ENCODE measurements around the gene VSX1.
A peak's percentile ranks its signal among the peaks of the same experiment; 100 is the strongest.

VSX1 gene

GRCh38 chr20:25038591-25039015 lies 43.3 kb downstream of the VSX1 start:
- no peak for DNase-seq

DNA sequence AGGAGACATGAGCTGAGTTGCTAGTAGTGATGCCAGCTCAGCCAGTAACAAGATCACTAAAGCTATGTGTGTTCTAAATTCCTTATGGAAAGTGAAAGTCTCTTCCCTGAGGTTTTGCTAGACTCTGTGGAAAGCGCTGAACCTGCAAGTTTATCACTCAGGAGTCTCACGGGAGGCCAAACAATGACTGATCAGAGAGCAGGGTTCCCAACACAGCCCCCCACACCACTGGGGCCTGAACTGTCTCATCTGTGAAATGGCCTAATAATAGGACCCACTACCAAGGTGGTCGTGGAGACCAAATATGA lies 43.9 kb downstream of the VSX1 start:
- no peak for DNase-seq

DNA sequence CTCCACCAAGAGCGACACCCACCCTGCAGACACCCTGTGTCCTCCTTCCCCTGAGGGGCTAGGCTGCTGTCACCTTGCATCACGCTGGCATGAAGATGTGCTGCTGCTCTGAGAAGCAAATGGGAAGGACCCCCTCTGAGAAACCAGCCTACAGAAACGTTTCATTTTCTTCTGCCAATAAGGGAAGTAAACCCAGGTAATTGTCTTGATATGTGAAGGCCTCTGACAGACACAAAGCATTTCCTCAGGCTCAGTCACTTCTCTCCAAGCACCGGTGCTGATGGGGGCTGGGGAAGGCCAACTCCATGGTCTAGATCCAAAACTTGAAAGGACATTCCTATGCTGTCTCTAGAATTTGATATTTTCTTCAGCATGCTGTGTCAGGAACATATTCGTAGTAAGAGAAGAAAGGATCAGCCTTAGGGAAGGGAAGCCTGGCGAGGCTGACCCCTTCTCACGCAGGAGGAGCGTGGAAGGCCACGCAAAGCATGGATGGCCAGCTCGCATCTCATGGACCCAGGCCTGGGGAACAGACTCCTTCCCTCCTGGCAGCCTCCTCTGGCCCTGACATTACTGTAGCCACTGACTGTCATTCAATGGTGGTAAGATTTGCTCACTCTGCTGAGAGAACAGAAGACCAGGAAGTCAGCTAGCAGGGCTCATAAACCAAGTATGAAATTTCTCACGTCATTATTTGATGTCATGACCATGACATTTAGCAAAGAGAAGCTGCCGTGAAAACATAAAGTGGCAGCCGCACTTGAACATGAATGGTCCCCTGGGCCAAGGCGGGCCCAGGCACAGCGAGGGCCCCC lies 44.4 kb downstream of the VSX1 start:
- DNase-seq = no peak

- no peak for DNase-seq
Measured at GRCh38 chr20:25036331-25036936, 45.5 kb downstream of the VSX1 start.

DNA sequence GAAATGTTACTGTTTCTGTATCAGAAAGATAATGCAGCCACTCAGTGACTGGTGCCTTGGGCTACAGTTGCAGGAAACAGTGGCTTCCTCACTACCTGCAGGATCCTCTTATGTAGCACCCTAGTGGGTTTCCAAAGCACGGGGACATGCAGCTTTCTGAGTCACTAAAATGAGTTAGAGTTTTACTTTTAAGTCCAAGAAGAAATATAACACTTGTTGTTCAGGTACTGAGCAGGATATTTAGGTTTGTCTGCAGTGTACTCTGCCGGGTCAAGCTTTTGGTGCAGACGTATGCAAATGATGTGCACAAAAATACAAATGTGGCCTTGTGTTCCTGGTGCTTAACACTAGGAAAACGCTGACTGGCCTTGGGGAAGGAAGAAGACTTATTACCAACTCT lies 46.0 kb downstream of the VSX1 start:
- DNase-seq = peak; percentile 47

GRCh38 chr20:25033924-25034300 lies 48.0 kb downstream of the VSX1 start:
- DNase-seq = no peak

DNA sequence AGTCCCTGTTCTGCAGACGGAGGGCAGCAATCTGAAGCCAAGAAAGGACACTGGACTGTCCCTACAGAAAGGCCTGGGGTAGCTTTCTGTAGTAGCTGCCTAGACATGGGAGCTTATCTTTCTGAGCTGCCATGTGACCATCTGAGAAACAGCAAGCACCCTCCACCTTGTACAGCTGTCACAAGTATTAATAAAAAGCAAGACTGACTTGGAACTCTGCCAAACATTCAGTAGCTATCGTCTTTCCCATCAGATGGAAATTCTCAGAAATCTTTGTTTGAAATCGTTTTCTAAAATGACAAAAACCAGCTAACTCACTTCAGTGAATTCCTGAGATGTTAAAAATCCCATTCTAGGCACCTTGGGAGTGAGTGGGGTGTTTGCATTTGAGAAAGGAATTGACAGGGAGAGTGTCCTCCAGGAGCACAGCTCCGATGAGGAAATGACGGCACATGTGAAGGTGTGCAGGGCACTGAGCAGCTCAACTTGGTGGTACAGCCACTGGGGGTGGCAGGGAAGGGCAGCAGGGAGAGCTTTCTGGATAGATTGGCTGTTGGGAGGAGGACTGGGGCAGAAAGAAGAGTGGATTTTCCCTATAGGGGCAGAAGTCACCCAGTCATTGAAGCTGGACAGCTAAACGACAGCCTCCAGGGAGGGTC lies 48.5 kb downstream of the VSX1 start:
- no peak for DNase-seq

GRCh38 chr20:25032478-25033264 lies 49.3 kb downstream of the VSX1 start:
- DNase-seq = no peak

GRCh38 chr20:25032065-25032477 lies 49.9 kb downstream of the VSX1 start:
- no peak for DNase-seq

DNA sequence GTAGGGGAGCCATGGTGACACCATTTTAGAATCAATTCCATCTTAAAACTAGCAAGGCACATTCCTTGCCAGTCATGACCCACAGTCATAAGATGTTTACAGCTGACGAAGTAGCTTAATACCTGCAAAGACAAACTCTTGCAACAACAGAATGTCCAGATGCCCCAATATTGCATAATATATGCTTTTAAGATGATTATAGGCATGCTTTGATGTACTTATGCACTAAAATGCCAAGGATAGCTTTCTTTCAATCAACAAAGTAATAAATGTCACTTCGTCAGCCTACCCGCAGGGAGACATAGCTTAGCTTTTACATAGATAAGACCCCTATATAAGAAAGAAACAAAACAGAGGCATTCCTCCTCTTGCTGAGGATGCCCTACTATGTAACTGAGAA lies 50.7 kb downstream of the VSX1 start:
- no peak for DNase-seq

GRCh38 chr20:25030649-25031207 lies 51.2 kb downstream of the VSX1 start:
- DNase-seq = no peak

DNA sequence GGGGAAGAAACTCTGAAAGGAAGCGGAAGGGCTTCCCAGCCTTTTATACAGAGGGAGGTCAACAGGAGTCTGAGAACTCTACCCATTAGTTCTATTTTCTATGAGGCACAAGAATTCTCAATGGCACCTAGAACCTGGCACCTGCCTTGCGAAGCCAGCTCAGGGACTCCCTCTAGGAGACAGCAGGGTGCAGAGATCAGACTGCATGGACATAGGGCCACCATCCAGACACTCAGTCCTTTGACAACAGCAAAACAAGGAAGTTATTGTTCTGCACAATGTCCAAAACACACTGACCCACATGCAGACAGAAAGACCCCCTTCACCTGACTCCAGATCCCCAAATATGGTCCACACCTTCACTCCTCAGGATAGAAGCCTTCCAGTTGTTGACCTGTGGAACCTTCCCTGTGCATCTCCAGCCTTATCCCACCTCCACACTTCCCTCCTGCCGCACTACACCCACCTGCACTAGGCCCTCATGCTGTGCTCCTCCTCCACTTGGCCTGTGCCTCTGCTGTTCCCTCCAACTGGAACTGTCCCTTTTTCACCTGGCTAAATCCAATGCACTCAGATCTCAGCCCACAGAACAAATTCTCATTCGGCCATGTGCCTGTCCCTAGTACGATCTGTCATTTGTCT lies 51.8 kb downstream of the VSX1 start:
- no peak for DNase-seq

DNA sequence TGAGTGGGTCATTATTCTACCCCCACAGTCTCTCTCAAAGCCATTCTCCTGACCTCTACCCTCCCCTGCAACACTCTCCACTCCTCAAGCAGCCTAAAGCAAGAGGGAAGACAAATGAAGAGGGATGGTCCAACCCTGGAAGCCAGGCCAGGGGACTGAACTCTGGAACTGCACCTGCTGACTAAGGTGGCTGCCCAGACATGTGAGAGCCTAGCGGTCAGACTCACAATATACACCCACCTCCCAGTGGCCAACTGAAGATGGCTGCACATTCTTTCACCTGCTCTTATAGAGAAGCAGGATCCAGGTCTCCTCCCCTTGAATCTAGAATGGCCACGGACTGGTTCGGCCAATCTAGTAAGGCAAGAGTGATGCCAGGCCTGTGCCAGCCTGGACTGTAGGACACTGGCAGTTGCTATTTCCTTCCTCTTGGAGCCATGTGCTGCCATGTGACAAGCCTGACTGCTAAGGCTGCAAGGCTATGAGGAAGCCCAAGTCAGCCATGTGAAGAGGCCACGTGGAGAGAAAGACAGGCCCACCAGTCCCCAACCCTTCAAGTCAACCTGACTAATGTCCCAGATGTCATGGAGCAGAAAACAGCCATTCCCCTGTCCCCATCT lies 55.8 kb downstream of the VSX1 start:
- DNase-seq = no peak

All from CD4-positive, alpha-beta T cell treated with Interleukin-17A for 4 hours (primary cell).